Measurements from ENCODE around the gene REEP5. TPM values are rescaled to one million over a fixed set of nuclear protein-coding genes. Genes with fewer than 3 reads are reported as not detected.

REEP5 gene
- total RNA-seq, 2 donors from 2014 or later, result 61.0 to 164 TPM

DNA sequence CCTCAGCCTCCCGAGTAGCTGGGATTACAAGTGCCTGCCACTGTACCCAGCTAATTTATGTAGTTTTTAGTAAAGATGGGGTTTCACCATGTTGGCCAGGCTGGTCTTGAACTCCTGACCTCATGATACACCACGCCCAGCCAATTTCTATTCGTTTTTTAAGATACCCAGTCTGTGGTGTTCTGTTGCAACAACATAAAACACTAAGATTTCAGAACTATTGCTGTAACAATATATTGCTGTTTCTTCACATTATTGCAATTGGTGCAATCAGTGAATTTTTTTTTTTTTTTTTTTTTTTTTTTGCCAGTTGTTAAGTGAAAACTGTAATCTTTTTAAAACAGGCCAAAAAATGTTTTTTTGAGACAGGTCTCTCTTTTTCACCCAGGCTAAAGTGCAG, 51.1 kb downstream of the REEP5 start:
- no peaks in the 10 kb centered on the region for H3K36me3 ChIP-seq
- H3K4me1 ChIP-seq (replicated peaks), result peaks cover 3% of the 10 kb centered on the region
- intact Hi-C loops (cut with DNase I), result no loop called here
- no peak for DNase-seq (ENCODE audit: low spot score)
- H3K27ac ChIP-seq, result no peak overlapping the region
- 81% methylated on average over 3 of the region's 3 CpGs for WGBS
- H3K4me3 ChIP-seq, result no peak overlapping the region
- no peaks in the 10 kb centered on the region for H3K27me3 ChIP-seq (replicated peaks; ENCODE audit: insufficient read depth)
- TF ChIP-seq POLR2A (IDR thresholded peaks at IDR 0.05), result no peak
- TF ChIP-seq, protein P1, sequence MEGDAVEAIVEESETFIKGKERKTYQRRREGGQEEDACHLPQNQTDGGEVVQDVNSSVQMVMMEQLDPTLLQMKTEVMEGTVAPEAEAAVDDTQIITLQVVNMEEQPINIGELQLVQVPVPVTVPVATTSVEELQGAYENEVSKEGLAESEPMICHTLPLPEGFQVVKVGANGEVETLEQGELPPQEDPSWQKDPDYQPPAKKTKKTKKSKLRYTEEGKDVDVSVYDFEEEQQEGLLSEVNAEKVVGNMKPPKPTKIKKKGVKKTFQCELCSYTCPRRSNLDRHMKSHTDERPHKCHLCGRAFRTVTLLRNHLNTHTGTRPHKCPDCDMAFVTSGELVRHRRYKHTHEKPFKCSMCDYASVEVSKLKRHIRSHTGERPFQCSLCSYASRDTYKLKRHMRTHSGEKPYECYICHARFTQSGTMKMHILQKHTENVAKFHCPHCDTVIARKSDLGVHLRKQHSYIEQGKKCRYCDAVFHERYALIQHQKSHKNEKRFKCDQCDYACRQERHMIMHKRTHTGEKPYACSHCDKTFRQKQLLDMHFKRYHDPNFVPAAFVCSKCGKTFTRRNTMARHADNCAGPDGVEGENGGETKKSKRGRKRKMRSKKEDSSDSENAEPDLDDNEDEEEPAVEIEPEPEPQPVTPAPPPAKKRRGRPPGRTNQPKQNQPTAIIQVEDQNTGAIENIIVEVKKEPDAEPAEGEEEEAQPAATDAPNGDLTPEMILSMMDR (IDR thresholded peaks at IDR 0.05), result no peak
- no peak for TF ChIP-seq POLR2AphosphoS5 (IDR thresholded peaks at IDR 0.05)
- no peaks in the 10 kb centered on the region for H3K9me3 ChIP-seq

DNA sequence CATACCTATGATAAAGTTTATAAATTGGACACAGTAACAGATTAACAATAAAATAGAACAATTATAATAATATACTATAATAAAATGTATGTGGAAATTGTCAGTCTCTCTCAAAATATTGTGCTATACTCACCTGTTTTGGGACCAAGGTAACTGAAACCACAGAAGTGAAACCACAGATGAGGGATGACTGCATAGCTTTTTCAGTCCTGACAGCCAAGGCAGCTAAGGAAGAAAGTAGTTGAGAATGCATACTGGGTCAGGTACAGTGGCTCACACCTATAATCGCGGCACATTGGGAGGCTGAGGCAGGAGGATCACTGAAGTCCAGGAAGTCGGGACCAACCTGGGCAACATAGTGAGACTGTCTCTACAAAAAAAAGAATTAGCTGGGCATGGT, 52.1 kb downstream of the REEP5 start:
- H3K27ac ChIP-seq, result no peak overlapping the region
- no peak overlapping the region for H3K4me3 ChIP-seq
- WGBS, result 97% methylated on average over 3 of the region's 3 CpGs
- DNase-seq (ENCODE audit: low spot score), result no peak
- no peaks in the 10 kb centered on the region for H3K27me3 ChIP-seq (replicated peaks; ENCODE audit: insufficient read depth)
- TF ChIP-seq, protein P1 (IDR thresholded peaks at IDR 0.05), result no peak
- TF ChIP-seq POLR2A (IDR thresholded peaks at IDR 0.05) (no peak), POLR2AphosphoS5 (IDR thresholded peaks at IDR 0.05) (no peak)
- intact Hi-C loops (cut with DNase I), result no loop called here
- H3K36me3 ChIP-seq, result no peaks in the 10 kb centered on the region
- no peaks in the 10 kb centered on the region for H3K9me3 ChIP-seq
- peaks cover 3% of the 10 kb centered on the region for H3K4me1 ChIP-seq (replicated peaks)

DNA sequence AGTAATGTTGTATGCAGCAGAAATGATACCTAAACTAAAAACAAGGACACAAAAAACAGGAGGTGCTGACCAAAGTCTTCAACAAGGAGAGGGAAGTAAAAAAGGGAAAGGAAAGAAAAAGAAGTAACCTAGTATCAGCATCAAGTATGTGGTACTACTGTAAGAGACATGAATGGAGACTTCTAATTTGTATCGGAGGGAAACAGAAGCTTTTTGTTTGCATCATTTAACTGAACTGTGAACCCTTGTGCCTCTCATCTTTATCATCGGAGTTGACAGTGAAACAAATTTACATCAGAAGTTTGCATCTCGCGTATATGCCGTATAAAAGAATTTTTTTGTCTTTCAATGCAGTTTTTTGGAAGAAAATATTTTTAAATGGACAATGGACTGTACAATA, 54.6 kb downstream of the REEP5 start:
- Histone ChIP-seq H3K9me3 (no peaks in the 10 kb centered on the region), H3K36me3 (no peaks in the 10 kb centered on the region), H3K27me3 (replicated peaks; ENCODE audit: insufficient read depth) (no peaks in the 10 kb centered on the region), H3K4me1 (replicated peaks) (peaks cover 11% of the 10 kb centered on the region), H3K4me3 (no peak overlapping the region), H3K27ac (no peak overlapping the region)
- DNase-seq (ENCODE audit: low spot score), result no peak
- WGBS, result 93% methylated on average over 5 of the region's 5 CpGs
- TF ChIP-seq POLR2A (IDR thresholded peaks at IDR 0.05), result no peak
- intact Hi-C loops (cut with DNase I), result no loop called here

DNA sequence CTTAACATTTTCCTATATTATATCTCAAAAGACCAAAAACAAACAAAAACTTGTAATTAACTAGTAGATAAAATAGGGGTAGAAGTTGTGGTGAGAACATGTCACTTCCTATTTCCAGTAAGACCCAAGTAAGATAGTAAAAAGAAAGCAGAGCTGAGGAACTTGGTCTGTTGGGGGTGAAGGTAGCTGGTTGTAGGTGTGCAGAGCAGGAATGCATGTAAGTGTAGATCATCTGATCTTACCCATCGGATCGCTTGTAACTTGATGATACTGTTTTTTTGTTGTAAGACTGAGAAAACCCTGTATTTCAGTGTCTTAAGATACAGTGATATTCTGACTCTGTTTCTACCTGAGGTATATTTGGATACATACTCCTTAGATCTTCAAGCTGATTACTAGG, 55.3 kb downstream of the REEP5 start:
- peaks cover 11% of the 10 kb centered on the region for H3K4me1 ChIP-seq (replicated peaks)
- no peaks in the 10 kb centered on the region for H3K27me3 ChIP-seq (replicated peaks; ENCODE audit: insufficient read depth)
- intact Hi-C loops (cut with DNase I), result no loop called here
- 95% methylated on average over 2 of the region's 2 CpGs for WGBS
- TF ChIP-seq, protein P1 (IDR thresholded peaks at IDR 0.05), result no peak
- TF ChIP-seq POLR2AphosphoS5 (IDR thresholded peaks at IDR 0.05), result no peak
- TF ChIP-seq POLR2A (IDR thresholded peaks at IDR 0.05), result no peak
- H3K36me3 ChIP-seq, result no peaks in the 10 kb centered on the region
- no peaks in the 10 kb centered on the region for H3K9me3 ChIP-seq
- H3K4me3 ChIP-seq, result no peak overlapping the region
- H3K27ac ChIP-seq, result no peak overlapping the region
- DNase-seq (ENCODE audit: low spot score), result no peak

DNA sequence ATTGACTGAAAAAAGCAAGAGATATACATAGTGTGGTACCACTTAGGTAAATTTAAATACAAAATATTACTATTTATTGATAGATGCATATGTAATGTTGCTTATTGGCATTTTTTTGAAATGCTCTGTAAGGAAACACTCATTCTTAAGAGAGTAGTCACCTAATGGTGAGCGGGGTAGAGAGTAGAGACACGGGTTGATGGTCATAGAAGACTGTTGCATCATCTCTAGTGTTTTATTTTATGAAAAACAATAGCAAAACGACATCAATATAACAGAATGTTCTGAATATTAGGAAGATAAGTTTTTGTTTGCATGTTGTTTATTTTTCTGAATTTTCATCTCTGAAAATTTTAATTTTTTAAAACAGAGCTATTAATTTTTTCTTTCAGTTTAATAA, 56.9 kb downstream of the REEP5 start:
- H3K4me1 ChIP-seq (replicated peaks), result peaks cover 11% of the 10 kb centered on the region
- intact Hi-C loops (cut with DNase I), result no loop called here
- no peak for TF ChIP-seq POLR2AphosphoS5 (IDR thresholded peaks at IDR 0.05)
- TF ChIP-seq, protein P1 (IDR thresholded peaks at IDR 0.05), result no peak
- no peak for TF ChIP-seq POLR2A (IDR thresholded peaks at IDR 0.05)
- DNase-seq (ENCODE audit: low spot score), result no peak
- 91% methylated on average over 3 of the region's 3 CpGs for WGBS
- no peaks in the 10 kb centered on the region for H3K27me3 ChIP-seq (replicated peaks; ENCODE audit: insufficient read depth)
- no peak overlapping the region for H3K27ac ChIP-seq
- no peak overlapping the region for H3K4me3 ChIP-seq
- H3K9me3 ChIP-seq, result no peaks in the 10 kb centered on the region
- no peaks in the 10 kb centered on the region for H3K36me3 ChIP-seq
